K562 (cell line): ENCODE results near the gene FAM32A. TPM values are rescaled to one million over a fixed set of nuclear protein-coding genes. Genes with fewer than 3 reads are reported as not detected.

Experiments
- BRCA1 ChIP-seq, 2 experiments: fragments of 450-650 bp in 1 of 2; sonication (generic) in 1 of 2; formaldehyde crosslinking in 1 of 2; IDR thresholded peaks; 2 replicates each; pipeline versions ENCODE4 v1.5.0 to v1.6.1; 2017 to 2020; ENCODE audit warnings: mild to moderate bottlenecking in 1 of 2, missing genetic modification reagents in 1 of 2
- GTF2E2 ChIP-seq: fragments of 200-800 bp; sonication (Bioruptor generic); IDR thresholded peaks from 2 replicates; pipeline ENCODE4 v1.6.1; 2016; ENCODE audit warnings: missing genetic modification characterization, missing compliant biosample characterization
- HMG20B ChIP-seq: fragments of 250-450 bp; sonication (Bioruptor Pico); IDR thresholded peaks from 2 replicates; pipeline ENCODE4 v1.5.0; 2021; ENCODE audit warnings: mild to moderate bottlenecking
- MCM3 ChIP-seq: fragments of 450-650 bp; IDR thresholded peaks from 2 replicates; pipeline ENCODE4 v1.6.1; 2016
- MED1 ChIP-seq: sonication (generic); formaldehyde crosslinking; IDR thresholded peaks from 2 replicates; pipeline ENCODE4 v1.8.1; 2023; ENCODE audit warnings: missing genetic modification reagents, borderline replicate concordance
- NFXL1 ChIP-seq: fragments of 450-650 bp; formaldehyde crosslinking; IDR thresholded peaks from 2 replicates; pipeline ENCODE4 v1.4.0; 2021; ENCODE audit warnings: mild to moderate bottlenecking
- POLR2AphosphoS5 ChIP-seq: IDR thresholded peaks from 2 replicates; pipeline ENCODE4 v1.6.1; 2011; ENCODE audit warnings: mild to moderate bottlenecking, low read depth, low read length, moderate library complexity; ENCODE audit not compliant: control insufficient read depth, insufficient read depth
- POLR3A ChIP-seq: IDR thresholded peaks from 2 replicates; pipeline ENCODE4 v1.6.1; 2011; ENCODE audit warnings: borderline replicate concordance, mild to moderate bottlenecking, moderate library complexity; ENCODE audit not compliant: insufficient read length, insufficient read depth; ENCODE audit errors: extremely low read depth
- POLR3G ChIP-seq: IDR thresholded peaks from 2 replicates; pipeline ENCODE4 v1.6.1; 2011; ENCODE audit not compliant: insufficient read length, insufficient replicate concordance; ENCODE audit errors: extremely low read depth
- SIX5 ChIP-seq, 2 experiments: IDR thresholded peaks; 2 replicates each; pipeline ENCODE4 v1.6.1; 2011; ENCODE audit warnings: low read length in 2 of 2, borderline replicate concordance in 1 of 2, low read depth in 1 of 2, mild to moderate bottlenecking in 1 of 2, moderate library complexity in 1 of 2; ENCODE audit not compliant: insufficient read depth in 1 of 2
- SREBF2 ChIP-seq: sonication (generic); formaldehyde crosslinking; IDR thresholded peaks from 2 replicates; pipeline ENCODE4 v1.4.0; 2020; ENCODE audit warnings: mild to moderate bottlenecking, missing genetic modification reagents
- TCF7 ChIP-seq: sonication (generic); IDR thresholded peaks from 2 replicates; pipeline ENCODE4 v1.6.1; 2016; ENCODE audit warnings: antibody characterized with exemption, borderline replicate concordance
- TRIM28 ChIP-seq: fragments of 450-650 bp; IDR thresholded peaks from 2 replicates; pipeline ENCODE4 v1.6.1; 2017
- ZC3H8 ChIP-seq: fragments of 450-650 bp; IDR thresholded peaks from 2 replicates; pipeline ENCODE4 v1.6.1; 2017
- ZKSCAN8 ChIP-seq: fragments of 200-800 bp; sonication (Bioruptor generic); IDR thresholded peaks from 2 replicates; pipeline ENCODE4 v1.6.1; 2016; ENCODE audit warnings: missing genetic modification characterization, missing compliant biosample characterization
- ZNF121 ChIP-seq: sonication (generic); formaldehyde crosslinking; conservative IDR thresholded peaks from 2 replicates; pipeline ENCODE4 v1.8.0; 2022; ENCODE audit warnings: missing genetic modification reagents
- ZNF174 ChIP-seq: fragments of 250-450 bp; sonication (Bioruptor Pico); IDR thresholded peaks from 2 replicates; pipeline ENCODE4 v1.4.0; 2020; ENCODE audit warnings: mild to moderate bottlenecking
- ZNF3 ChIP-seq: fragments of 250-450 bp; sonication (Bioruptor Pico); IDR thresholded peaks from 2 replicates; pipeline ENCODE4 v1.5.0; 2021; ENCODE audit warnings: mild to moderate bottlenecking, moderate library complexity
- polyA plus RNA-seq, 8 experiments: library from polyadenylated mRNA; depleted of rRNA in 4 of 8; stranded (reverse) in 5 of 8; unstranded in 3 of 8; fragments of >200 nt; fragmentation: Nextera tagmentation in 2 of 8; fragmentation: Illumina TruSeq in 1 of 8; extraction: Ambion mirVana in 2 of 8; extraction: Trizol in 1 of 8; gene quantifications; 2 replicates each; pipeline versions ENCODE4 v1.2.1 to v1.2.3, GENCODE V29; 2011 to 2014; ENCODE audit warnings: inconsistent platforms in 1 of 8, missing spikeins in 1 of 8
- total RNA-seq, 7 experiments: library from RNA; depleted of rRNA in 6 of 7; stranded (reverse); fragments of >200 nt in 6 of 7; fragmentation: Illumina TruSeq in 2 of 7; extraction: Trizol in 2 of 7; gene quantifications; 2 replicates each; pipeline versions ENCODE4 v1.2.1 to v1.2.3, GENCODE V29; 2011 to 2021; ENCODE audit warnings: low replicate concordance in 1 of 7
- TF ChIP-seq, protein P1 (sequence below), 2 experiments: IDR thresholded peaks; 2 replicates each; pipeline ENCODE4 v1.6.1; 2011; ENCODE audit warnings: borderline replicate concordance in 1 of 2, control low read depth in 1 of 2, low read depth in 1 of 2, low read length in 1 of 2, mild to moderate bottlenecking in 1 of 2, mixed read lengths in 1 of 2, moderate library complexity in 1 of 2; ENCODE audit not compliant: insufficient read depth in 1 of 2, insufficient read length in 1 of 2, poor library complexity in 1 of 2, severe bottlenecking in 1 of 2; ENCODE audit errors: extremely low read depth in 1 of 2
- TF ChIP-seq, protein P2 (sequence below): IDR thresholded peaks from 2 replicates; pipeline ENCODE4 v1.6.1; 2011; ENCODE audit not compliant: insufficient read length; ENCODE audit errors: extremely low read depth
- TF ChIP-seq, protein P3 (sequence below): fragments of 450-650 bp; IDR thresholded peaks from 2 replicates; pipeline ENCODE4 v1.6.1; 2017; ENCODE audit warnings: mild to moderate bottlenecking, moderate library complexity
- TF ChIP-seq, protein P4 (sequence below): fragments of 250-450 bp; sonication (Bioruptor Pico); IDR thresholded peaks from 2 replicates; pipeline ENCODE4 v1.6.1; 2021; ENCODE audit warnings: mild to moderate bottlenecking
- TF ChIP-seq, protein P5 (sequence below): fragments of 150-350 bp; conservative IDR thresholded peaks from 2 replicates; pipeline ENCODE4 v1.6.1; 2014; ENCODE audit warnings: low read length

Gene FAM32A
- total and polyA plus RNA-seq, 9 of the 15 experiments (the other 6 are each of a cell fraction or from before 2014, with no cell fraction given), result 30.7 to 96.7 (median 73.7) TPM

DNA sequence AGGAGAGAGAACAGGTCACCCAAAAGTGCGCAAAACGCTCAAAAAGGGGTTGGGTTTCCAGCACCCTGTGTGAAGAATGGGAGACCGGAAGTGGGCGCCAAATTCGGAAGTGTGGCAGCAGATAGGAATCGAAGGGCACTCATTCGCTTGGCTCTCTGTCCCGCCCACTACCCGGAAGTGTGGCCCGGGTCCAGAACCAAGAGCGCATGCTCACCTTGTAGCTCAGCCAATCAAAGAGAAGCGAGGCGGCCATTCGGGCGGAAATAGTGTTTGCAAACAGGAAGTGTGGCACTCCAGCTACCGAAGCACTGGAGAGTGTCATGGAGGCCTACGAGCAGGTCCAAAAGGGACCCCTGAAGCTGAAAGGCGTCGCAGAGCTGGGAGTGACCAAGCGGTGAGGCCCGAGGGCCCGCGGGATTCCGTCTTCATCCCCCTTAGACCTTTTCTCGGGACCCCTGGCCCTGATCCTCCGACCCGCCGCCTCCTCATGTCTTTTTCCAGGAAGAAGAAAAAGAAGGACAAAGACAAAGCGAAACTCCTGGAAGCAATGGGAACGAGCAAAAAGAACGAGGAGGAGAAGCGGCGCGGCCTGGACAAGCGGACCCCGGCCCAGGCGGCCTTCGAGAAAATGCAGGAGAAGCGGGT is at the start of gene FAM32A (continued):
- TF ChIP-seq BRCA1 (IDR thresholded peaks at IDR 0.05) (no peak), BRCA1 (CRISPR knock-in tag; IDR thresholded peaks at IDR 0.05) (no peak), NFXL1 (CRISPR knock-in tag) (no peak), ZNF3 (CRISPR knock-in tag) (no peak), HMG20B (CRISPR knock-in tag) (no peak), MED1 (CRISPR knock-in tag) (no peak), TCF7 (no peak), MCM3 (no peak), ZNF121 (CRISPR knock-in tag) (no peak), POLR2AphosphoS5 (peak; percentile 82), ZKSCAN8 (CRISPR knock-in tag) (no peak), ZC3H8 (no peak), POLR3G (no peak), ZNF174 (CRISPR knock-in tag) (no peak), TRIM28 (no peak), SREBF2 (CRISPR knock-in tag) (no peak), GTF2E2 (tag) (peak; percentile 88; the same call in 1 of the 2 replicates), SIX5 (IDR thresholded peaks at IDR 0.05; ENCODE audit: borderline replicate concordance in 1 of 2, insufficient read depth in 1 of 2, low read depth in 1 of 2, low read length in 2 of 2) (peak; percentile 43 to 57; a peak in 3 of 4 replicates), POLR3A (no peak)
- TF ChIP-seq, protein P1, sequence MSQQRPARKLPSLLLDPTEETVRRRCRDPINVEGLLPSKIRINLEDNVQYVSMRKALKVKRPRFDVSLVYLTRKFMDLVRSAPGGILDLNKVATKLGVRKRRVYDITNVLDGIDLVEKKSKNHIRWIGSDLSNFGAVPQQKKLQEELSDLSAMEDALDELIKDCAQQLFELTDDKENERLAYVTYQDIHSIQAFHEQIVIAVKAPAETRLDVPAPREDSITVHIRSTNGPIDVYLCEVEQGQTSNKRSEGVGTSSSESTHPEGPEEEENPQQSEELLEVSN (IDR thresholded peaks at IDR 0.05; ENCODE audit: borderline replicate concordance in 1 of 2, extremely low read depth in 1 of 2, insufficient read depth in 1 of 2, insufficient read length in 1 of 2, low read depth in 1 of 2, low read length in 1 of 2, poor library complexity in 1 of 2, severe bottlenecking in 1 of 2), result no peak
- TF ChIP-seq, protein P2, sequence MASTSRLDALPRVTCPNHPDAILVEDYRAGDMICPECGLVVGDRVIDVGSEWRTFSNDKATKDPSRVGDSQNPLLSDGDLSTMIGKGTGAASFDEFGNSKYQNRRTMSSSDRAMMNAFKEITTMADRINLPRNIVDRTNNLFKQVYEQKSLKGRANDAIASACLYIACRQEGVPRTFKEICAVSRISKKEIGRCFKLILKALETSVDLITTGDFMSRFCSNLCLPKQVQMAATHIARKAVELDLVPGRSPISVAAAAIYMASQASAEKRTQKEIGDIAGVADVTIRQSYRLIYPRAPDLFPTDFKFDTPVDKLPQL, result no peak
- TF ChIP-seq, protein P3, sequence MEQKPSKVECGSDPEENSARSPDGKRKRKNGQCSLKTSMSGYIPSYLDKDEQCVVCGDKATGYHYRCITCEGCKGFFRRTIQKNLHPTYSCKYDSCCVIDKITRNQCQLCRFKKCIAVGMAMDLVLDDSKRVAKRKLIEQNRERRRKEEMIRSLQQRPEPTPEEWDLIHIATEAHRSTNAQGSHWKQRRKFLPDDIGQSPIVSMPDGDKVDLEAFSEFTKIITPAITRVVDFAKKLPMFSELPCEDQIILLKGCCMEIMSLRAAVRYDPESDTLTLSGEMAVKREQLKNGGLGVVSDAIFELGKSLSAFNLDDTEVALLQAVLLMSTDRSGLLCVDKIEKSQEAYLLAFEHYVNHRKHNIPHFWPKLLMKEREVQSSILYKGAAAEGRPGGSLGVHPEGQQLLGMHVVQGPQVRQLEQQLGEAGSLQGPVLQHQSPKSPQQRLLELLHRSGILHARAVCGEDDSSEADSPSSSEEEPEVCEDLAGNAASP, result no peak
- TF ChIP-seq, protein P4, sequence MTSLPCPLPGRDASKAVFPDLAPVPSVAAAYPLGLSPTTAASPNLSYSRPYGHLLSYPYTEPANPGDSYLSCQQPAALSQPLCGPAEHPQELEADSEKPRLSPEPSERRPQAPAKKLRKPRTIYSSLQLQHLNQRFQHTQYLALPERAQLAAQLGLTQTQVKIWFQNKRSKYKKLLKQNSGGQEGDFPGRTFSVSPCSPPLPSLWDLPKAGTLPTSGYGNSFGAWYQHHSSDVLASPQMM (CRISPR knock-in tag), result no peak
- TF ChIP-seq, protein P5, sequence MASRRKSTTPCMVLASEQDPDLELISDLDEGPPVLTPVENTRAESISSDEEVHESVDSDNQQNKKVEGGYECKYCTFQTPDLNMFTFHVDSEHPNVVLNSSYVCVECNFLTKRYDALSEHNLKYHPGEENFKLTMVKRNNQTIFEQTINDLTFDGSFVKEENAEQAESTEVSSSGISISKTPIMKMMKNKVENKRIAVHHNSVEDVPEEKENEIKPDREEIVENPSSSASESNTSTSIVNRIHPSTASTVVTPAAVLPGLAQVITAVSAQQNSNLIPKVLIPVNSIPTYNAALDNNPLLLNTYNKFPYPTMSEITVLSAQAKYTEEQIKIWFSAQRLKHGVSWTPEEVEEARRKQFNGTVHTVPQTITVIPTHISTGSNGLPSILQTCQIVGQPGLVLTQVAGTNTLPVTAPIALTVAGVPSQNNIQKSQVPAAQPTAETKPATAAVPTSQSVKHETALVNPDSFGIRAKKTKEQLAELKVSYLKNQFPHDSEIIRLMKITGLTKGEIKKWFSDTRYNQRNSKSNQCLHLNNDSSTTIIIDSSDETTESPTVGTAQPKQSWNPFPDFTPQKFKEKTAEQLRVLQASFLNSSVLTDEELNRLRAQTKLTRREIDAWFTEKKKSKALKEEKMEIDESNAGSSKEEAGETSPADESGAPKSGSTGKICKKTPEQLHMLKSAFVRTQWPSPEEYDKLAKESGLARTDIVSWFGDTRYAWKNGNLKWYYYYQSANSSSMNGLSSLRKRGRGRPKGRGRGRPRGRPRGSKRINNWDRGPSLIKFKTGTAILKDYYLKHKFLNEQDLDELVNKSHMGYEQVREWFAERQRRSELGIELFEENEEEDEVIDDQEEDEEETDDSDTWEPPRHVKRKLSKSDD, result no peak
